T47D (cell line): ENCODE results near the gene PID1.
"Not testable (repeated sequence)": the region's sequence is repeated elsewhere in the genome, so short reads cannot be mapped to it uniquely, and the experiment has no call there.

Source experiments
- DNase-seq, 2 experiments: peaks; one replicate each; pipeline versions ENCODE4 v3.0.0 to v3.0.0-alpha.2; 2011 to 2012; ENCODE audit warnings: low read depth in 1 of 2, low spot score in 1 of 2
- JUND ChIP-seq: IDR thresholded peaks from 2 replicates; pipeline ENCODE4 v1.6.1; 2012; ENCODE audit warnings: low read depth
- in situ Hi-C: cut with HindIII; loops from 2 replicates; pipeline ENCODE4 v1.10.0; 2016; ENCODE audit warnings: low sequenced_read_pairs, low pct_unique_long_range_greater_than_20kb

The PID1 gene

DNA sequence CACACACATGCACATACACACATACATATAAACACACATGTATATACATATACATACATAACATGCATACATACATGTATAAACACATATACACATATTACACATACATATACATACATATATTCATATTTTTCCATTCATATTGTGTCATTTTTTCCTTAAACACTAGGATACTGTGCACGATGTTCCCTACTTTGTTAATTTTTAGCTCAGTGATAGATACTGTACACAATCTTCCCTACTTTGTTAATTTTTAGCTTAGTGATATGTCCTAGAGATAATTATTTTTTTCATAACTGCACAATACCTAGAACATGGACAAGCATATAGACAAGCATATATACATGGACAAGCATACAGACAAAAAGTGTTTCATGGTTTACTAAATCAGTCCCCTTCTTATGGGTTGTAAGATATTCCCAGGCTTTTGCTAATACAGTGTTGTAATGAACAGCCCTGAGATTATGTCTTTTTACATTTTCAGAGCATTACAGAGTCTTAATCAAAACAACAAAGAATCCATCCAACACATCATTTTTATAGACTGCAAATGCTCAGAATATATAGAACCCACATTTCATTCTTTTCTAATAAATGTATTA lies 75.6 kb downstream of the PID1 start:
- DNase-seq: no peak
- in situ Hi-C loops: no loop called here
- no peak for TF ChIP-seq JUND

DNA sequence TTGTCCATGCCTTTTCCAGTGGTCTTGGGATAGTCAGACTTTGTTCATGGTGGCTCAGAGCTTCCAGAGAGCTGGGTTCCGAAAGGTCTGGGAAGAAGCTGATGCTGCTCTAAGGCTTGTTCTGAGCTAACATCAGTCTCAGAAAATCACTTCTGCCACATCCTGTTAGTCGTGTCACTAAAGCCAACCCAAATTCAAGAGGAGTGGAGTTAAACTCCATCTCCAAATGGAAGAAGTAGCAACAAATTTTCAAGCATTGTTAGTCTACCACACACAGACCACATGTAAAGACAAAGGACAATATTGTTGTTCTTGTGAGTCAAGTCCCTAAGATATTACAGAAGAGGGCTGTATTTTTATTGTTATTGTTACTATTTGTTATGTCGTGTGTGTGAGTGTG lies 77.8 kb downstream of the PID1 start:
- DNase-seq: no peak
- no peak for TF ChIP-seq JUND
- in situ Hi-C loops: no loop called here

DNA sequence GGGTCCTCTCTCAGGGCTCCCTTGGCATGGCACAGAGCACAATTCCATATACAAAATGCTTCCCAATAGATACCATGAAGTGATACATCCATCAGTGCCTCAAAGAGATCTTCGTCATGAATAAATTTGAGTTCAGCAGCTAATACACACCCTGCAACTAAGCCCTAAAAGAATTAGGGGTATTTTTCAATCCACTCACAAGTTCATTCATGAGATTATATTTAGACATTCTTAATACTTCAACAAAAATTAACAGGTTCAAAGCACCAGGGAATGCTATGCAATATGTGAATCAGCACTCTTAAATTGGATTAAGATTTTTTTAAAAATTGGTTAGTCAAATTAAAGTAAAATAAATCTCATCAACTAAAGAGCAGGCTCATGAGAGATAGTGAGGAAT lies 79.7 kb downstream of the PID1 start:
- DNase-seq: no peak
- no peak for TF ChIP-seq JUND
- in situ Hi-C loops: no loop called here

DNA sequence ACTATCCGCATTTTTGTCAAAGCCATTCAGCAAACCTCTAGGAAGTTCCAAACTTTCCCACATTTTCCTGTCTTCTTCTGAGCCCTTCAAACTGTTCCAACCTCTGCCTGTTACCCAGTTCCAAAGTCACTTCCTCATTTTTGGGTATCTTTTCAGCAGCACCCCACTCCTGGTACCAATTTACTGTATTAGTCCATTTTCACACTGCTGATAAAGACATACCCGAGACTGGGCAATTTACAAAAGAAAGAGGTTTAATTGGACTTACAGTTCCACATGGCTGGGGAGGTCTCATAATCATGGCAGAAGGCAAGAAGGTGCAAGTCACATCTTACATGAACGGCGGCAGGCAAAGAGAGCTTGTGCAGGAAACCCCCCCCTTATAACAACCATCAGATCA lies 84.0 kb downstream of the PID1 start:
- in situ Hi-C loops, DNase-seq: not testable (repeated sequence)

GRCh38 chr2:229181641-229182040 lies 89.4 kb downstream of the PID1 start:
- in situ Hi-C loops: no loop called here

DNA sequence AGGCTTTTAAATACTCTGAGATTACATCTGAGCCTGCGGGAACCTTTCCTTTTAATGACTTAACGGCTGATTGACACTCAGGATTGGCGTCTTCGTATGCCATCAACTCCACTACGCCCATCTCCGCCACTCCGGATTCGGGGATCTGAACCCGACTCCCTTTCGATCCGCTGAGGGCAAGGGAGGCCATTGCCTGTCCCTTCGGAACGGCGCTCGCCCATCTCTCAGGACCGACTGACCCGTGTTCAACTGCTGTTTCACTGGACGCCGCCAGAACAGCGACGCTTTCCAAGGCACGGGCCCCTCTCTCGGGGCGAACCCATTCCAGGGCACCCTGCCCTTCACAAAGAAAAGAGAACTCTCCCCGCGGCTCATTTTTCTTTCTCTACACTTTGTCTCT lies 90.4 kb downstream of the PID1 start:
- TF ChIP-seq JUND: no peak
- no peak for DNase-seq
- in situ Hi-C loops: no loop called here

More at GRCh38 chr2:229181641-229182040, 89.4 kb downstream of the PID1 start:
- no peak for DNase-seq
- TF ChIP-seq JUND: no peak

GRCh38 chr2:229179628-229180027 lies 91.5 kb downstream of the PID1 start:
- in situ Hi-C loops: no loop called here

DNA sequence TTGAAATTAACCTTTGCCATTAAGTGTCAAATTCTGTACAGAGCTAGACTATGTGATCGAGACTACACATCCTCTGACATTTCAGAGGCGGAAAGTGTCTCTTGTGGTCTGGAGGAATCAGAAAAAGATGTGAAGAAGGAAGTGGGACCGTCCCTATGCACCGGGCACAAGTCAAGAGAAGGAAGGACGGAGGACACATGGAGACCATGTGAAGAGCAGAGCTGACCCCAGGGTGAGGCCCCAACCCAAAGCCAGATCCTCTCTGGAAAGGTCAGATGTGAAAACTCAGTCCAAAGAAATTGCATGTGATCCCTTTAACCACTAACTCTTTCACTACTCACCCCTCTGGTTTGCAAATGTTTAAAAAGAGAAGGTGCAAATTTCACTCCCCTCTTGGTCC lies 92.4 kb downstream of the PID1 start:
- no peak for TF ChIP-seq JUND
- DNase-seq: no peak
- in situ Hi-C loops: no loop called here

More at GRCh38 chr2:229179628-229180027, 91.5 kb downstream of the PID1 start:
- no peak for DNase-seq
- no peak for TF ChIP-seq JUND

DNA sequence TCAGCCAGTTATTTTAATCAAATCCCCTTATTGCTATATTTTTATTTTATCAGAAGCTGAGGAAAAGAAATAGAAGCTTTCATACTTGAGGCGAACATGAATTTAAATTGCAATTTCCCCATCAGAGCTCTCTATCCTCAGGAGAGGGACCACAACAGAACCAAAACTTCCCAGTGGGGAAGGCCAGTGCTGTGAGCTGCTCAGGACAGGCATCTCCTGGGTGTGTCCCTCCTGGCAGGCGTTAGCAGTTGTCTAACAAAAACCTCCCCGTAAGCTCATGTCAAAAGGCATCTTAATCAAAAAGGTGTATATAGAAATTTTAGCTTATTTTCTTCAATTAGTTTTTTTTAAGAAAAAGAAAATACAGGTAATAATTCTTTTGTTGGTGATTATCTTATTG lies 93.0 kb downstream of the PID1 start:
- TF ChIP-seq JUND: no peak
- in situ Hi-C loops: no loop called here
- no peak for DNase-seq

- TF ChIP-seq JUND: no peak
- in situ Hi-C loops: no loop called here
- no peak for DNase-seq
These were observed 95.0 kb downstream of the PID1 start for GRCh38 chr2:229176136-229176535.

DNA sequence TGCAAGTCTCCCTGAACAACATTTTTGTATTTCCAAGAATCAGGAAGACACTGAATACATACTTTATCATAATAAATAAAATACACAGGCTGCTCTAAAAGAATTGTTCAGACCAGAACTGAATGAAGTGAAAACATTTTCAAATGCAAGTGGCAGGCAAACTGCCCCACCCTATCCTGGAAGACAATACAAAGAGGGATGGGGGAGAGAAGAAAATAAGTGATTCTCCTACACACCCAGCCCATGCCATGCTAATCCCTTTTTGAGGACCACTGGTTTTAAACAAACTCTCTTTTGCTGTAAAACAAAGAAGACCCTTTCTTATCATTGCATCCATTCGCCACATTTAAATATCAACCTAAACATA lies 95.6 kb downstream of the PID1 start:
- no peak for DNase-seq
- no peak for TF ChIP-seq JUND
- in situ Hi-C loops: no loop called here

GRCh38 chr2:229174794-229175496 lies 96.1 kb downstream of the PID1 start:
- in situ Hi-C loops: no loop called here
- no peak for TF ChIP-seq JUND
- DNase-seq: peak in 1 of 2 experiments; percentile 64

- DNase-seq: no peak
- TF ChIP-seq JUND: no peak
- in situ Hi-C loops: no loop called here
These were observed 97.2 kb downstream of the PID1 start for GRCh38 chr2:229173825-229174359.
